Upper lobe of right lung (tissue), 1 donor: ENCODE measurements around the gene PPP4R4. TPM values are rescaled to one million over a fixed set of nuclear protein-coding genes. Genes with fewer than 3 reads are reported as not detected.

Experiments
- ATAC-seq: fragments of 200-7000 bp; cut with Tn5 transposase; one replicate; pipeline ENCODE4 v1.9.1; 2020; ENCODE audit warnings: mild to moderate bottlenecking, moderate library complexity
- DNase-seq: peaks from one replicate; pipeline ENCODE4 v3.0.0-alpha.2; 2020
- H3K27ac ChIP-seq: fragments of 200-600 bp; one replicate; pipeline ENCODE4 v1.8.0; 2022
- H3K27me3 ChIP-seq: fragments of 200-600 bp; one replicate; pipeline ENCODE4 v1.8.0; 2022; ENCODE audit warnings: mild to moderate bottlenecking
- H3K36me3 ChIP-seq: fragments of 200-600 bp; one replicate; pipeline ENCODE4 v1.8.0; 2022
- H3K4me1 ChIP-seq: fragments of 200-600 bp; one replicate; pipeline ENCODE4 v1.8.0; 2022
- H3K4me3 ChIP-seq: fragments of 200-600 bp; one replicate; pipeline ENCODE4 v1.8.0; 2022; ENCODE audit warnings: mild to moderate bottlenecking
- H3K9me3 ChIP-seq: fragments of 200-600 bp; one replicate; pipeline ENCODE4 v1.8.0; 2022
- CTCF ChIP-seq: fragments of 200-600 bp; IDR thresholded peaks from one replicate; pipeline ENCODE4 v1.8.0; 2022; ENCODE audit warnings: antibody characterized with exemption
- intact Hi-C: fragments of 100-400 bp; cut with DNase I; formaldehyde crosslinking; loops from one replicate; pipeline ENCODE4 v1.11.0; 2022
- total RNA-seq: library from RNA; stranded (reverse); fragmentation: NEBNext Ultra II Directional; extraction: Animal tissue kit (Norgen Biotek cat#: 25700); gene quantifications from one replicate; pipeline ENCODE4 v1.2.1, GENCODE V29; 2021
- donor health status: DM: no; HTN: yes; CAD: no; lungs with severe emphysema.

Gene PPP4R4
- total RNA-seq, 1 donor from 2014 or later = 2.2 TPM

DNA sequence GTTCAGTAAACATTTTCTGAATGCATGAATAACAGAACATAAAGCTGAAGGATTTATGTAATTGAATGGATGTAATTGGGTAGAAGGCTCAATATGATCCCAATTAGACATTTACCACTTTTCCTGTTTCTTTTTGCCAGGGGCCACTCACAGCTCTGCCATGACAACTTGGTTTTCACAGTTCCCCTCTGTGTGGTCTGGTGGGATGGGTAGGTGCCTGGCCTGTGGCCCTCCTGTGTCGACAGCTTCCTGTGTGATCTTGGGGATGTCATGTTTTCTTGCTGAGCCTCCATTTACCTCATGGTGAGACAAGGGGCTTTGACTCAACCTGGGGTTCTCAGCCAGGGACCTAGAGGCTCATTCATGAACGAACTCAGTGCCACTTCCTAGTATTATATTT lies 131.5 kb downstream of the PPP4R4 start:
- Histone ChIP-seq H3K4me3 (no peak overlapping the region), H3K36me3 (no peaks in the 10 kb centered on the region), H3K27me3 (no peaks in the 10 kb centered on the region), H3K27ac (no peak overlapping the region), H3K4me1 (no peaks in the 10 kb centered on the region), H3K9me3 (peaks cover 3% of the 10 kb centered on the region)
- intact Hi-C loops = no loop called here
- DNase-seq (no peak), ATAC-seq (no peak)
- TF ChIP-seq CTCF = no peak

GRCh38 chr14:94306047-94306978 lies 132.2 kb downstream of the PPP4R4 start:
- intact Hi-C loops = no loop called here
- Histone ChIP-seq H3K27me3 (no peaks in the 10 kb centered on the region), H3K27ac (no peak overlapping the region), H3K4me1 (no peaks in the 10 kb centered on the region), H3K36me3 (no peaks in the 10 kb centered on the region), H3K4me3 (no peak overlapping the region), H3K9me3 (peaks cover 3% of the 10 kb centered on the region)
- TF ChIP-seq CTCF = no peak
- ATAC-seq (no peak), DNase-seq (no peak)

DNA sequence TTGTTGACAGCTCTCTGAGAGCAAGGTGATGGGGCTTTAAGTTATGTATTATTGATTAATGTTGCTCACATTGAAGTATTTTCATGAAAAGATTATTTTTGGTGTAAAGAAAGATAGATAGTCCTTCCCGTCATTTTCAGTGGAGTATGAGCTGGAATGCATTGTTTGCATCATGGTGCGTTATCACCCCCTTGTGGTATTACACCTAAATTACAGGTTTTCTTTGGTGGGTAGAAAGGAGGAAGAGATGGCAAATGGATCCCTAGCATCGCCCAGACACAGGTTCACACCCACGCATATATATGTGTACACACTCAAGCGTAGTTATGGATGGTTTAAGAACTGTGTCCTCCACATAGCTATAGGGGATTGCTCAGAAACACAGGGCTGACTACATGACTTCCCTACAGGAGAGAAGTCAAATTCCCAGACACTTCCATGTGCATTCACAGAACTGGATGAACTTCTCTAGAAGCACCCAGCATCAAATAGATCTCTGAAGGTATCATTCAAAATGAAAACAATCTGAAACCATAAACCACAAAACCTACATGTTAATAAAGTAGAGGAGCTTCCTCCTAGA lies 133.4 kb downstream of the PPP4R4 start:
- Histone ChIP-seq H3K27me3 (no peaks in the 10 kb centered on the region), H3K4me1 (no peaks in the 10 kb centered on the region), H3K36me3 (no peaks in the 10 kb centered on the region), H3K4me3 (no peak overlapping the region), H3K9me3 (peaks cover 3% of the 10 kb centered on the region), H3K27ac (no peak overlapping the region)
- no peak for TF ChIP-seq CTCF
- DNase-seq (no peak), ATAC-seq (no peak)
- intact Hi-C loops = no loop called here

DNA sequence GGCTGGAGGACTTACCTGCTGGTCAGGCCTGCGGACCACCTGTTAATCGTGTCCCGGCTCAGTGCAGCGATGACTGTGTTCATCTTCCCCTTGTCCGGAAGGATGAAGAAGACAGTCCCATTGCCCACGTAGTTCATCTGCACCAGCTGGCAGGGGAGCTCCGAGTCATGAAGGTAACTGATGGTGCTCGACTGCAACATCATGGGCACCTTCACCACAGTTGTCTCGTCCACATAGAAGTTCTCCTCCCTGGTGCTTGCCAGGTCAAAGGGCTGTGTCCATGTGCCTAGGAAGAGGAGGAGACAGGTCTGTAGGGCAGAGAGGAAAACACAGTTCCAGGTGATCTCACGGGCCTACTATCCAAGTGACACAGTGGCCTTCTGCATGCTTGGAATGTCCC lies 135.6 kb downstream of the PPP4R4 start:
- H3K9me3 ChIP-seq = peaks cover 3% of the 10 kb centered on the region
- intact Hi-C loops = no loop called here
- H3K27me3 ChIP-seq = no peaks in the 10 kb centered on the region
- H3K4me1 ChIP-seq = no peaks in the 10 kb centered on the region
- DNase-seq (no peak), ATAC-seq (no peak)
- no peak overlapping the region for H3K4me3 ChIP-seq
- no peaks in the 10 kb centered on the region for H3K36me3 ChIP-seq
- no peak overlapping the region for H3K27ac ChIP-seq
- no peak for TF ChIP-seq CTCF

GRCh38 chr14:94310248-94310647 lies 136.1 kb downstream of the PPP4R4 start:
- H3K36me3 ChIP-seq = no peaks in the 10 kb centered on the region
- no peak for TF ChIP-seq CTCF
- intact Hi-C loops = no loop called here
- no peaks in the 10 kb centered on the region for H3K27me3 ChIP-seq
- no peaks in the 10 kb centered on the region for H3K4me1 ChIP-seq
- H3K9me3 ChIP-seq = peaks cover 3% of the 10 kb centered on the region
- no peak overlapping the region for H3K4me3 ChIP-seq
- no peak overlapping the region for H3K27ac ChIP-seq
- no peak for DNase-seq
- no peak for ATAC-seq
